ENCODE data around the gene INPP5A. TPM values are rescaled to one million over a fixed set of nuclear protein-coding genes. Genes with fewer than 3 reads are reported as not detected.

Gene INPP5A
- total and polyA plus RNA-seq, 7 donors: 17.6 to 132 (median 100) TPM

DNA sequence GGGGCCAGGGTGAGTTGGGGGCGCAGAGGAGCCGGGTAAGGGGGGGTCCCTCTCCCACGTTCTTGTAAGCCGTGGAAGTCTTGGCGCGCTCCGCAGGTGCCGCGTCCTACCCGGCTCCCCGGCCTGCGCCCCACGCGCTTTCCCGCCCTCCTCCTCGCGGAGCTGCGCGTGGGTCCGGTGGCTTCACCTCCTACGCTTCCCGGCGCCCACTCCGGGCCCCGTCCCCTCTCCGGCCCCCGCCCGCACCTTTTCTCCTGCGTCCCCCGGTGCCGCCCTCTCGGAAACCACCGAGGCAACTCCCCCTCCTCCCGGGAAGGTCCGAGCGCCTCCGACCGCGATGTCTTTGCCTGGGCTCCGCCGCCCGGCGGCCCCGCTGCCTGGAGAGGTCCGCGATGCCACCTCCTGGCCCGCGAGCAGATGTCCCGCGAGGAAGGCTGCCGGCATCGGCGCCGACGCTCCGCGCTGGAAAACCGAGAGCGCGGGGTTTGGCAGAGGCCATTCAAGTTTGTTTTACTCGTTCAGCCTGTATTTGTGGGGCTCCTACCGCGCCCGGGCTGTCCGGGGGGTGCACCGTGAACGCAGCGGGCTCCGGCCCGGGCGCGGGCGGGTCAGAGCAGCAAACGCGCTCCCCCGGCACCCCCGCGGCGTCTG lies 250.7 kb downstream of the INPP5A start:
- TF ChIP-seq EP300 (IDR thresholded peaks at IDR 0.05): no peak
- TF ChIP-seq, protein P1, sequence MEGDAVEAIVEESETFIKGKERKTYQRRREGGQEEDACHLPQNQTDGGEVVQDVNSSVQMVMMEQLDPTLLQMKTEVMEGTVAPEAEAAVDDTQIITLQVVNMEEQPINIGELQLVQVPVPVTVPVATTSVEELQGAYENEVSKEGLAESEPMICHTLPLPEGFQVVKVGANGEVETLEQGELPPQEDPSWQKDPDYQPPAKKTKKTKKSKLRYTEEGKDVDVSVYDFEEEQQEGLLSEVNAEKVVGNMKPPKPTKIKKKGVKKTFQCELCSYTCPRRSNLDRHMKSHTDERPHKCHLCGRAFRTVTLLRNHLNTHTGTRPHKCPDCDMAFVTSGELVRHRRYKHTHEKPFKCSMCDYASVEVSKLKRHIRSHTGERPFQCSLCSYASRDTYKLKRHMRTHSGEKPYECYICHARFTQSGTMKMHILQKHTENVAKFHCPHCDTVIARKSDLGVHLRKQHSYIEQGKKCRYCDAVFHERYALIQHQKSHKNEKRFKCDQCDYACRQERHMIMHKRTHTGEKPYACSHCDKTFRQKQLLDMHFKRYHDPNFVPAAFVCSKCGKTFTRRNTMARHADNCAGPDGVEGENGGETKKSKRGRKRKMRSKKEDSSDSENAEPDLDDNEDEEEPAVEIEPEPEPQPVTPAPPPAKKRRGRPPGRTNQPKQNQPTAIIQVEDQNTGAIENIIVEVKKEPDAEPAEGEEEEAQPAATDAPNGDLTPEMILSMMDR (IDR thresholded peaks at IDR 0.05): peak in 1 of 4 experiments; percentile 14
- Histone ChIP-seq H3K4me3 (peak overlapping the region in 2 of 4 donors; percentile 5 to 21), H3K36me3 (peaks cover 0 to 7% (median 0%) of the 10 kb centered on the region in 4 donors), H3K9me3 (no peaks in the 10 kb centered on the region), H3K27me3 (peaks cover 54 to 64% (median 62%) of the 10 kb centered on the region in 3 donors), H3K27ac (no peak overlapping the region), H3K4me1 (peaks cover 0 to 44% (median 40%) of the 10 kb centered on the region in 4 donors)
- 2 to 4% methylated on average over 79 of the region's 79 CpGs for WGBS, 2 donors
- DNase-seq: no peak
- intact Hi-C loops (cut with DNase I): loop anchor here (10.0 kb wide), 1 partner anchor 334 kb away; no protein-coding TSS in a partner anchor

DNA sequence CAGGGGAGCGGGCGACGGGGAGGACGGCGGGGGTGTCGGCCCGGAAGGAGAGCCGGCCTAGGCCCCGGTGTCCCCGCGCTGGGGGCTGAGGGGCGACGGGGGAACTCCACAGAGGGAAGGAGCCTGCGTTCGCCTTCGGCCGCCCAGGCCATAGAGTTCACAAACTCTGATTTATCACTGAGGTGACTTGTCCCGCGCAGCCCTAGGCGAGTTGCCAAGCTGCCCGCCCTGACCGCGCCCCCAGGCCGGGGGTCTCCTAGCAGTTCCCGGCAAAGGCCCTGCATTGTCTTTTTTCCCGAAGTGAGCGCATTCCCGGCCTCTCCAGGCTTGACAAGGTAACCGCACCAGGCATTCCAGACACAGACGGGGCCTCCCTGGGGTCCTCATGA lies 251.2 kb downstream of the INPP5A start:
- Histone ChIP-seq H3K27me3 (peaks cover 53 to 64% (median 59%) of the 10 kb centered on the region in 3 donors), H3K4me3 (no peak overlapping the region), H3K27ac (no peak overlapping the region), H3K4me1 (peaks cover 0 to 44% (median 40%) of the 10 kb centered on the region in 4 donors), H3K9me3 (no peaks in the 10 kb centered on the region), H3K36me3 (peaks cover 0 to 2% (median 0%) of the 10 kb centered on the region in 4 donors)
- intact Hi-C loops (cut with DNase I): loop anchor here (10.0 kb wide), 1 partner anchor 334 kb away; no protein-coding TSS in a partner anchor
- no peak for DNase-seq
- no peak for TF ChIP-seq POLR2A (IDR thresholded peaks at IDR 0.05)
- no peak for TF ChIP-seq EP300 (IDR thresholded peaks at IDR 0.05)
- no peak for TF ChIP-seq POLR2AphosphoS5 (IDR thresholded peaks at IDR 0.05)
- TF ChIP-seq, protein P1 (IDR thresholded peaks at IDR 0.05): no peak
- 5 to 6% methylated on average over 30 of the region's 30 CpGs for WGBS, 2 donors

DNA sequence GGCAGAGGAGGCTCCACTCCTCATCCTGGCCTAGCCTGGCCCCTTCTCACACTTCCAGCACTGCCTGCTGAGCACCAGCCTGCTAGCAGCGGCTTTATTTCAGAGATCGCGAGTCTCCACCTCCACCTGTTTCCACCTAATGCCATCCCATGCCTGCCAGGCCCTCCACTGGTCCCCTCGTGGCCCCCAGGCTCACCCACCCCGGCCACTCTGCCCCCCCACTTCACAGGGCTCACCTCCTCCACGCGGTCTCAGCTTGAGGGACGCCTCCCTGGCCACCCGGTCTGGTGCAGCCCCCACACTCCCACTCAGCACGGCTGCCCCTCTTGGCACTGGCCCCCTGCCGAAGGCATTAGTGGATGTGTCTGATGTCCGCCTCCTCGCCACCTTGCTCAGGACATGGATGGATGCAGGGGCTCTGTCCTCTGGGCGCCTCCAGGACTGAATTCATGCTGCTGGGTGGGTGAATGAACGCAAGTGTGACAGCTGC lies 252.1 kb downstream of the INPP5A start:
- intact Hi-C loops (cut with DNase I): loop anchor here (10.0 kb wide), 1 partner anchor 335 kb away; no protein-coding TSS in a partner anchor

DNA sequence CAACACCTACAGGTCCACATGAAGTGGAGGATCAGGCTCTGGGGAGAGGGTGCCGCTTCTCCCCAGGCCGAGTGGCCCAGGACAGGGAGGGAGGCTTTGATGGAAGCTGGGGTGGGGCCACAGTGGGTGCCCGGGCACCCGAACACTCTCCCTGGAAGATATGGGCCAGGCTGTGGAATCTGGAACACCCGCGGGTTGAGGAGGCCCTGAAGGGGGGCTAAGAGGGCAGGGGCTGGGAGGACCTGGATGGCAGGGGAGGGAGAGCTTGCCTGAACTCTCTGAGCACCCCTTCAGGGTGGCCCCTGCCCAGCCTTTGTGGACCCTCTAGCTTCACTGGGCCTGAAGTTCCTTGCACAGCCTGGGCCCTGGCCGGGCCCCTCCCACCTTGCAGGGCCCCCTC lies 252.9 kb downstream of the INPP5A start:
- Histone ChIP-seq H3K36me3 (no peaks in the 10 kb centered on the region), H3K4me1 (peaks cover 0 to 31% (median 29%) of the 10 kb centered on the region in 4 donors), H3K9me3 (no peaks in the 10 kb centered on the region), H3K4me3 (no peak overlapping the region), H3K27me3 (peaks cover 37 to 50% (median 42%) of the 10 kb centered on the region in 3 donors), H3K27ac (no peak overlapping the region)
- WGBS, 2 donors: 37 to 58% methylated on average over 7 of the region's 7 CpGs
- intact Hi-C loops (cut with DNase I): no loop called here
- TF ChIP-seq POLR2A (IDR thresholded peaks at IDR 0.05): no peak
- no peak for TF ChIP-seq POLR2AphosphoS5 (IDR thresholded peaks at IDR 0.05)
- no peak for TF ChIP-seq EP300 (IDR thresholded peaks at IDR 0.05)
- TF ChIP-seq, protein P1 (IDR thresholded peaks at IDR 0.05): no peak
- no peak for DNase-seq

More for the DNA sequence above, 252.1 kb downstream of the INPP5A start:
- H3K27ac ChIP-seq: no peak overlapping the region
- no peak for DNase-seq
- 69 to 75% methylated on average over 15 of the region's 15 CpGs for WGBS, 2 donors
- no peaks in the 10 kb centered on the region for H3K9me3 ChIP-seq
- H3K4me1 ChIP-seq: peaks cover 0 to 39% (median 36%) of the 10 kb centered on the region in 4 donors
- no peaks in the 10 kb centered on the region for H3K36me3 ChIP-seq
- TF ChIP-seq EP300 (IDR thresholded peaks at IDR 0.05) (no peak), POLR2AphosphoS5 (IDR thresholded peaks at IDR 0.05) (no peak), POLR2A (IDR thresholded peaks at IDR 0.05) (no peak)
- TF ChIP-seq, protein P1 (IDR thresholded peaks at IDR 0.05): no peak
- no peak overlapping the region for H3K4me3 ChIP-seq
- H3K27me3 ChIP-seq: peaks cover 44 to 58% (median 50%) of the 10 kb centered on the region in 3 donors

All from sigmoid colon (tissue), 7 donors.